HG03064 (cell line): ENCODE data around the gene PROM2.

ENCODE experiments used
- ATAC-seq: cut with Tn5 transposase; IDR thresholded peaks from one replicate; pipeline ENCODE4 v1.9.1; 2021; ENCODE audit warnings: low read depth; ENCODE audit not compliant: unreplicated experiment

PROM2 gene

DNA sequence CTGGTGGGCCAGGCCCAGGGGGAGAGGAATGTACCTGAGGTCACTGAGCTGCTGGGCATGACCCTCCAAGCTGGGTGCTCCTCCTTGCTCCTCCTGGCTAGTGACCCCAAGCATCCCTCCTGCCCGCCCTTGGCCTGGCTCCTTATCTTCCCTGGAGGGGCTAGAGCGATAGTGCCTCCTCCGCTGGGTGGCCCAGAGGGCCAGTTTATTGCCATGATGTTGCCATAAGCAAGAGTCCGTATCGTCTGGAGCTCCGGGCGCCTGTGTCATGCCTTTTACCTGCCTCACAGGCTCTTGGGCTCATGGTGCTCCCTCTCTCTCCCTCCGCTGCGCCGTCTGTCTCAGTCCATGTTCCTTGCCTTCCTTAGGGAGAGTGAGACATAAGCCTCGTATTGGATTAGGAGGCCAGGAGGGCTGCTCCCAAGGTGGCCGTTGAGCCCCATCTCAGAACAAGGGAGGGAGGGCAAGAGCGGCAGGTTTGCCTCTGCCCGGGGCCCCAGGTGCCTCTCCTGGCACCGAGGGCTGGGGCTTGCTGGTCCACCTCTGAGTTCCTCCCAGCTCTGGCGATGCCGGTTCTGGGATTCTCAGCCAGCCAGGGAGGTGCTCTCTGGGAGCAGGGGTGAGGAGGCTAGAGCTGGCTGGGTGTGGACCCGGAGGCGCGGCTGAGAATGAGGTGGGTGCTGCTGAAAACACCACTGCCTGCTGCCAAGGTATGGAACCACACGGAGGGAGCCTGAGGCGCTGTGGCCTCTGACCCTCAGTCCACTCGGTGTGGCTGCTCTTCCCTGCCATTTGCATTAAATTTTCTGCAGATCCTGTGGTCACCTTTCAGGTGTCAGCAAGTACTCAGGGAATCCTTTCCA lies 45.5 kb downstream of the PROM2 start:
- ATAC-seq, result no peak

- no peak for ATAC-seq
Measured at GRCh38 chr2:95320344-95320712, 46.1 kb downstream of the PROM2 start.

- no peak for ATAC-seq
Measured at GRCh38 chr2:95320986-95321767, 46.9 kb downstream of the PROM2 start.

DNA sequence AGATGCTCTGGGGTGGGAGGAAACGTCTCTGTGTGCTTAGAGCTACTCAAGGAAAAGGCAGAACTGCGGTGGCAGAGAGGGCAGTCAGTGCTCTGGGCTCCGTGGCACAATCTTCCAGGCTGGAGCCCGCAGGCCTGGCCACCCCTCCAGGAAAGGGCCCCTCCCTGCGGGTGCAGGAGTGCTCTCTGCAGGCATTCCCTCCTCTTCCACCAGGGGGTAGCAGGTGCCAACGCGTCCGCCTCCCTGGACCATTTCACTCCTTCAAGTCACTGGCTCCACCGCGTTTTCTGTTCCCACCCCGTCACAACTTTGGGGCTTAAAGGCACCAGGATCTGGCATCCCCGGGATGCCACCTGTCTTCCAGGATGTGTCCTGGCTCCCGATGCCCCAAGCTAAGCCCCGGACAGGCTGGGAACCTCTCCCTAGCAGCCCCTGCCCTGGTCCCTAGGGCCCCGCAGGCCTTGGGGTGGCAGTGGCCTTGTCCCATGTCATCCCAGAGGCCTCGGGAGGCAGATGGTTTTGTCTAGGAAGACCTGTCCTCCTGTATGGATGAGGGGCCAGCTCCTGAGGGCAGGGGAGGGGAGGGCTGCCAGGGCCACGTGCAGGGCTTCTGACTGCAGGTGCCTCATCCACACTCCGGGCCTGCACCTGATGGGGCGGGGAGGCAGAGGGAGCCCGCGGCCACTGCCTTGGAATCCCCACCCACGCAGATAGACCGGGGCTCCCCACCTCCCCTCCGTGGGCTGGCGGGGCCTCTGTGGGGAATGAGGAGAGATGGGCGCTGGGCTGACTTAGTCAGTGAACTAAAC lies 49.3 kb downstream of the PROM2 start:
- no peak for ATAC-seq

GRCh38 chr2:95325026-95325425 lies 50.8 kb downstream of the PROM2 start:
- no peak for ATAC-seq

- ATAC-seq, result no peak
Measured at GRCh38 chr2:95325590-95326432, 51.6 kb downstream of the PROM2 start.

DNA sequence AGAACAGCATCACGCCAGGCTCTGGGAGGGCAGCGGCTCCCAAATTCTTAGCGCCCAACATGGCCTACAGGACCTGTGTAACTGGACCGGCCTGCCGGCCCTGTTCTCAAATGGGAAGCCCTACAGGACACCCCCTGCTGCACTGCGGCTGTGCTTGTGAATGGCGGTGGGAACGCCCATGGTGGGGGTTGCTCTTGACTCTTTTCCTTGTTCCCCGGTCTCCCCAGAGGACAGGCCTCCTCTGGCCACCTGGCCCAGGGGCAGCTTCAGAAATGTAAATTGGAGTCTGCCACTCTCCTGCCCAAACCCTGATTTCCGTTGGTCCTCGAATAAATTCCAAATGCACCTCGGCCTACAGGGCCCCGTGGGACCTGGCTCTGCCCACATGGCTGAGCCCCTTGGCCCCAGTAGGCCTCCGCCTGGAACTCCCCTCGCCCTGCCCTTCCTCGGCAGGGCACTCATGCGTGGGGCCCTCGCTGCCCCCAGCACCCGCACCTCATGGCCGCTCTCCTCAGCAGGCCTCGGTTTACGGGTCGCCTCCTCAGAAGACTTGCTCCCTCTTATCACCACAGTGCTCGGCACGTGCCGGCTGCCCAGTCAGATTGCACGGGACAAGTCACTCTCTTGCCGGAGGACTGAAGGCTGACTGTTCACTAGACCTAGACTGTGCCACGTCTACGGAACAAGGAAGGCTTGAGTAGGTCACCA lies 52.3 kb downstream of the PROM2 start:
- no peak for ATAC-seq

- ATAC-seq, result no peak
Measured at GRCh38 chr2:95327861-95328260, 53.6 kb downstream of the PROM2 start.

DNA sequence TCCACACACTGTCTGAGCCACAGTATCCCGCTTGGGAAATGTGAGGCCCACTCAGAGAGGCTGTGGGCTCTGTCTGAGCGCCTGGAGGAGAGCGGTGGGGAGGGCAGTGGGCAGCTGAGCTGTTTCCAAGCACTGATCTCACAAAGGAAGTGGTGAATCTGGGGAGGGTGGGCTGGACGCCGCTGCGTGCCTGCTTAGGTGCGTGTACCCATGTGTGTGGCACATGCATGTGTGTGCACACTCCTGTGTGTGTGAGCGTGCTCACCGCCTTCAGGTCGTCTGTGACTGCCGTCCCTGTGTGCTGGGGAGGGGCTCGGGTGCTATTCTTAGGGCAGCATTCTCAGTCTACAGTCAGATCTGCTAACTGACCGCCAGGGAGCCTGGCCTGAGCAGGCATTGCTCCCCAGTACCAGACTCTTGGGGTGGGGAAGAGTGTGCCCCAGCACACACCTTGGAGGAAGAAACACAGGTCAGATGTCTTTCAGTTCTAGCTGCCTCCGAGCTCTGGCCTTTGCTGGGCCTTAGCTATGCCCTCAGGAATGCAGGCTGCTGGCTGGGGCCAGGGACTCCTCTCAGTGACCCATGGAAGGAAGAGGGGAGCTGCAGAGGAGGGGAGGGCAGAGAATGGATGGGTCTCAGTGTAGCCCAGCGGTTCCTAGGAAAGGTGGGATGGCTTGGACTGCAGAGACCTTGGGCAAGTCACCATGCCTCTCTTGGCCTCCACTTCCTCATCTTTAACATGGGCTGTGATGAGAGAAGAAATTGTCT lies 54.3 kb downstream of the PROM2 start:
- no peak for ATAC-seq

GRCh38 chr2:95329401-95329800 lies 55.2 kb downstream of the PROM2 start:
- ATAC-seq, result no peak

DNA sequence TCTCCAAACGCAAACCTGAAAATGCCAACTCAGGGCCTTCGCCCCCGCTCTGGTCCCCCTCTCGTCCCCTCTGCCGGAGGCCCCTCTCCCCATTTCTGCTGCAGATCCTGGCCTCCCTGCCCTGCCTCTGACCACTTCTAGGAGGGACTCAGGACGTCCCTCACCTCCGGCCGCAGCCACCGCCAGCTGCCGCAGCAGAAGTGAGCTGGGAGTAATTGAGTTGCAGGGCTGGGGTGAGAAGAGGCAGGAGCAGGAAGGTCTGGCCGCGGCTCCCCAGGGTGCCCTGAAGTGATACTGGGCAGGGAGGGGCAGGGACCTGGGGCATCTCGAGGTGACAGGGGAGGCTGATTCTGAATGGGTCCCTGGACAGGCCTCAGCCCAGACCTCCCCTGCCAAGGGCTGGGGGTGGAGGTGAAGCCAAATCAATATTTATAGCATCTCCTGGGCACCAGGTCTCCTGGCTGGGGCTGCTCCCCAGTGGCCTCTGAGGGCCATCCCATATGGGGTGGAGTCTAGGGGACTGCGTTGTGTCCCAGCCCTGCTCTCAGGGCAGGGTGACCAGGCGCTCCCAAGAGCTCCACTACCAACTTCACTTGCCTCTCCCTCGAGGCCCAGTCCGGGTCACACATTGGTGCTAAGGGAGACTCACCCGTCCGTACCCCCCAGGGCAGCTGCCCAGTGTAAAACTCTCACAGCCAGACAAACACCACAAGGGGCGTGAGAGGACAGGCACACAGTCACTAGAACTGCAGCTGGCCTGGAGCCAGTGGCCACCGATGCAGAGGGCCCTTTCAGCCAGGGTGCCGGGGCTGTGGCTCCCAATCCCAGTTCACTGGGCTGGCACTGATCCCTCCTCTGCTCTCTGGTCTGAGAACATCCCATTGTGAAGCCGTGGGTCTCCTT lies 55.9 kb downstream of the PROM2 start:
- ATAC-seq, result no peak

DNA sequence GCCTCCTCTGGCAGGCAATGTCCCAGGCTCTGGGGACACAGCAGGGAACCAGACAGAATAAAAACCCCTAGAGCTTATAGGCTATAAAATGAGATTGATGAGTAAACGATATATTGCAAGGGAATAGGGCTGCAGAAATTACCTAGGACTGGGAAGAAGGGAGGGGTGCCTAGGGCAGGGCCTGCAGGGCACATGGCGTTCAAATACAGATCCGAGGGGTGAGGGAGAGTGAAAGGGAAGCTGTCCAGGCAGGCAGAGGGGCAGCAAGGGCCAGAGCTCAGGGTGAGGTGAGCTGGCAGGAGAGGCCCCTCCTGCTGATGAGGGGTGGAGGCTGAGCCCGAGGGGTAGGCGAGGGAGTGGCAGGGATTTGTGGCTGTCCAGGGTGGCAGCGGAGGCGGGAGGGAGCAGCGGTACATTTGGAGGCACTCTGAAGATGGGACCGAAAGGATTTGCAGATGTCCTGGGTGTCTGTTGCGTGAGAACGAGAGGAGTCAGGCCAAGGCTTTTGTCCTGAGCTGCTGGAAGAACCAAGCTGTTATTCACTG lies 56.6 kb downstream of the PROM2 start:
- ATAC-seq, result no peak

GRCh38 chr2:95331606-95332005 lies 57.4 kb downstream of the PROM2 start:
- ATAC-seq, result no peak

- ATAC-seq, result no peak
Measured at GRCh38 chr2:95332036-95332435, 57.8 kb downstream of the PROM2 start.

DNA sequence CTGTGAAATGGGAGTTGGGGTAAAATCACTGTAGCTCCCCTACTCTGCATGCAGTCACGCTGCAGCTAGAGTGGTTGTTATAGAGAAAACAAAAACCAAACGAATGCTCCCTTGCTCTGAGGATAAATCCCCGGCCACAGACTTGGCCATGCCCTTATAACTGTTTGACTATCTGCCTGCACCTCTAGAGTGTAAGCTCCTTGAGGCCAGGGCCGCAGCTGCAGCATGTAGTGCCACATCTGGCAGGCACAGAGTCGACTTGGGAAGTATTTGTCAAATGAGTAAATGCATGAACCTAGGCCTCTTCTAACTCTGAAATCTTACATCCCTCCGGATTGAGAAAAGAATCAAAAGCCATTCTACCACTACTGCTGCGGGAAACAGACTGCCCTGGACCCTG lies 58.8 kb downstream of the PROM2 start:
- ATAC-seq, result no peak

- ATAC-seq, result no peak
Measured at GRCh38 chr2:95333888-95334338, 59.7 kb downstream of the PROM2 start.

DNA sequence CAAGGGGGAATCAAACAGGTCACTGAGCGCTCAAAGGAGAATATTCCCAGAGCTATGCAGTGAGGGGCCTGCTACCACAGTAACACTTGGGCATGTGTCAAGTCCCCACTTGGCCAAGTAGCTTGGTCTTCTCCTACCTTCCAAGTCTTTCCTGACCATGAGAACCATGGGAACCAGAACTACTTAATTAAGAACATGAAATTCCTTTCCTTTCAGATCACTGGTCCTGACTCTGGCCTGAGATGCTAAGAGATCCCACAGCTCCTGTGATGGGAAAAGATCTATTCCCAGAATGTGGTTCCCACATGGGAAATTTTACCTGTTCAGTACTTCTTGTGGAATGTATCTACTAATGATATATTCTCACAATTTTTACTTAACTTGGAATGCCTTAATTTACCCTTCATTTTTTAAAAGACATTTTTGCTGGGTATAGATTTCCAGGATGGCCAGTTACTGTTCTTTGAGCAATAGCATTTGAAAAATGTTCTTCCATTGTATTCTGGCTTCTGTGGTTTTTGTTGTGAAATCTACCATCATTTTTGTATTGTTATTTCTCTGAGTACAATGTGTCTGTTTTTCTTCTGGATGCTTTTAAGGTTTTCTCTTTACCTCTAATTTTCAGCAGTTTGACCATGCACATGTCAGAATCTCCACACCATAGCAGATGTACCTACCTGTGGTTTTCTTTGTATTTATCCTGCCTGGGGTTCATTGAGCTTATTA lies 60.8 kb downstream of the PROM2 start:
- no peak for ATAC-seq
